KMS-11 (cell line): ENCODE measurements around the gene GFM1.

ENCODE experiments used
- H2AFZ ChIP-seq: fragments of 200-600 bp; sonication (generic); 2 replicates; pipeline ENCODE4 v1.6.1; 2016; ENCODE audit warnings: antibody characterized with exemption, mixed run types, low read depth
- H3K27ac ChIP-seq: fragments of 200-600 bp; sonication (generic); 2 replicates; pipeline ENCODE4 v1.6.1; 2016; ENCODE audit warnings: mild to moderate bottlenecking, mixed run types
- H3K27me3 ChIP-seq: fragments of 200-600 bp; sonication (generic); 2 replicates; pipeline ENCODE4 v1.6.1; 2017; ENCODE audit warnings: mild to moderate bottlenecking, low read depth, mixed run types, moderate library complexity; ENCODE audit not compliant: insufficient read depth
- H3K36me3 ChIP-seq: fragments of 200-600 bp; sonication (generic); 2 replicates; pipeline ENCODE4 v1.6.1; 2017; ENCODE audit warnings: mild to moderate bottlenecking, mixed run types; ENCODE audit not compliant: insufficient read depth
- H3K4me1 ChIP-seq: fragments of 200-600 bp; sonication (generic); 2 replicates; pipeline ENCODE4 v1.6.1; 2016; ENCODE audit warnings: mild to moderate bottlenecking, low read depth, mixed run types; ENCODE audit not compliant: poor library complexity, severe bottlenecking
- H3K4me2 ChIP-seq: fragments of 200-600 bp; sonication (generic); 2 replicates; pipeline ENCODE4 v1.7.0; 2016; ENCODE audit warnings: mild to moderate bottlenecking, mixed run types
- H3K4me3 ChIP-seq: fragments of 200-600 bp; sonication (generic); IDR thresholded peaks from 2 replicates; pipeline ENCODE4 v1.6.1; 2017; ENCODE audit warnings: low read depth, low read length, mixed read lengths; ENCODE audit not compliant: insufficient read depth
- H3K79me2 ChIP-seq: fragments of 200-600 bp; sonication (generic); 2 replicates; pipeline ENCODE4 v1.6.1; 2016; ENCODE audit warnings: low read depth, mixed run types; ENCODE audit not compliant: insufficient read depth
- H3K9ac ChIP-seq: fragments of 200-600 bp; sonication (generic); 2 replicates; pipeline ENCODE4 v1.6.1; 2016; ENCODE audit warnings: mild to moderate bottlenecking, mixed run types
- H4K20me1 ChIP-seq: fragments of 200-600 bp; sonication (generic); 2 replicates; pipeline ENCODE4 v1.6.1; 2016; ENCODE audit warnings: mild to moderate bottlenecking, mixed run types; ENCODE audit not compliant: insufficient read depth
- CTCF ChIP-seq: fragments of 200-600 bp; sonication (generic); conservative IDR thresholded peaks from 2 replicates; pipeline ENCODE4 v1.6.1; 2017; ENCODE audit warnings: low read depth, mild to moderate bottlenecking, antibody characterized with exemption, low read length, moderate library complexity, mixed read lengths

GFM1 gene

DNA sequence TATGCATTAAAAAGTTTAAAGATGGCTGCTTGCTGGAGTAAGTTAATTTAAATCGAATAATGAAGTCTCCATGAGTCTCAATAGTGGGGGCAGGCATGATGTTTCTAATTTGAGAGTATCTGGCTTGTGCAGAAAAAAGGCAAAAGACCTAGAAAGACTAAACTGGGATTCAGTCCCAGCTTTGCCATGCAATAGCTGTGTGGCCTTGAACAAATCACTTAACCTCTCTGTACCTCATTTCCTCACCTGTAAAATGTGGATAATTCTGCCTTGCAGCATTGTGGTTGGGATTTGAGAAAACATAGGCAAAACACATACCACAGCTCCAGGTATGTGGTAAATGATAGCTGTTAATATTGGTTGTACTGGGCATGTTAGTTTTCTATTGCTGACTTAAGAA is 19.5 kb downstream of the GFM1 start:
- no peaks in the 10 kb centered on the region for H3K27me3 ChIP-seq
- no peak overlapping the region for H3K4me2 ChIP-seq
- no peaks in the 10 kb centered on the region for H4K20me1 ChIP-seq
- H3K27ac ChIP-seq = no peak overlapping the region
- H3K79me2 ChIP-seq = no peaks in the 10 kb centered on the region
- H2AFZ ChIP-seq = no peak overlapping the region
- no peak for TF ChIP-seq CTCF
- peaks cover 19% of the 10 kb centered on the region; the same call in 1 of the 2 replicates for H3K36me3 ChIP-seq
- H3K4me1 ChIP-seq = peaks cover 6% of the 10 kb centered on the region
- no peak overlapping the region for H3K4me3 ChIP-seq
- H3K9ac ChIP-seq = no peak overlapping the region

DNA sequence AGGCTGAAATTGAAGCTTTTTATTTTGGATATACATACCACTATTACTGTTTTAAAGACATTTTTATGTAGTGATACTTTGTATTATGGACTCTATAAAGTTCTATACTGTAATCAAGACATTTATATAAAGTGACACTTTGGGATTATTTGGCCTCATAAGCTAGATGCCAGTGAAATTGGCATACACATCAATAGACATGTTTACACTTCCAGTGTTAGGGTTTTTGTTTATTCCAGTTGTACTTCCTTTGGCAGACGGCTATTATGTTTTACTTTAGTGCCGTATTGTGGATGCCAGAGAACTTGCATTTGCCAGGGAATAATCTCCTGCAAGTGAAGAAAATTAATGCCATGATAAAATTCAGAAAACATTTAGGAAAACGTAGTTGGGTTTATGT is 22.1 kb downstream of the GFM1 start:
- TF ChIP-seq CTCF = no peak
- Histone ChIP-seq H3K4me3 (no peak overlapping the region), H3K9ac (no peak overlapping the region), H3K79me2 (no peaks in the 10 kb centered on the region), H3K4me1 (no peaks in the 10 kb centered on the region), H3K36me3 (peaks cover 10% of the 10 kb centered on the region; the same call in 1 of the 2 replicates), H3K27me3 (no peaks in the 10 kb centered on the region), H4K20me1 (no peaks in the 10 kb centered on the region), H3K4me2 (no peak overlapping the region), H3K27ac (no peak overlapping the region), H2AFZ (no peak overlapping the region)

DNA sequence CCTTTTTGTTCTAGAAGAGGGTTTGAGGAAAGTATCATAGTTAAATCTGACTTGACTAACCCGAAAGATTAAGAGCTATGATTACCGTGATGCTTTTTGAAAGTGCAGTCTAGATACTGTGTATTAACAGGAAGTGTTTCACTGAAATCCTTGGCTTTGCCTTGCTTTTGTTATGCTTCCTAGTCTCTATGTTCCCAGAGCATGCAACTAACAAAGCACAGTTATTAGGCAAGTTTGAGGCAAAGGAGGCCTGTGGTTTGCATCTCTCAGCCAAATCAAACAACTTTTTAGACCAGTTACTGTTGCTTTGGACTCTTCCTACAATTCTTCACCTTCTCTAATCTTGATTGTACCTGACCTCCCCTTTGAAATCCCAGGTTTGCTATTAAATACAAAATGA is 24.2 kb downstream of the GFM1 start:
- H3K4me3 ChIP-seq = no peak overlapping the region
- no peak overlapping the region for H3K9ac ChIP-seq
- H3K36me3 ChIP-seq = peaks cover 6% of the 10 kb centered on the region; the same call in 1 of the 2 replicates
- H4K20me1 ChIP-seq = no peaks in the 10 kb centered on the region
- H3K4me1 ChIP-seq = no peaks in the 10 kb centered on the region
- TF ChIP-seq CTCF = no peak
- H2AFZ ChIP-seq = no peak overlapping the region
- no peaks in the 10 kb centered on the region for H3K27me3 ChIP-seq
- no peak overlapping the region for H3K27ac ChIP-seq
- H3K4me2 ChIP-seq = no peak overlapping the region
- H3K79me2 ChIP-seq = no peaks in the 10 kb centered on the region

DNA sequence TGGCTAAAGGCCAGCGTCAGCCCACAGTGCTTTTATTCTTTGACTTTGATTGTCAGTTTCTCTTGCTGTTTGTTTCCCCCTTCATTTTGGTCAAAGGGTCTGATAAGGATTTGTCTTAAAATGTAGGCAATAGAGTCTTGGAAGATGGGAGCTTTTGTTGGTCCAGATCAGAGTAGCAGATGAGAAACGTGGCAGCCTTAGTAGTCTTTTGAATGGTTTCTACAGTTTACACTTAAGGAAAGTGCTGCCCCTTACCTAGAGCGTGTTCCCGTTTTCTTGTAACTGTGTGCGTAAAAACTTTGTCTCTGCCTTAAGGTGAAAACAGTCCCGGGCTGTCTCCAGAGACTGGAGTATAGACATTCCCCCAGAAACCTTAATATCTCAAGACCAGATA is 27.5 kb downstream of the GFM1 start:
- no peaks in the 10 kb centered on the region for H4K20me1 ChIP-seq
- H3K4me2 ChIP-seq = no peak overlapping the region
- H3K27ac ChIP-seq = no peak overlapping the region
- no peaks in the 10 kb centered on the region for H3K4me1 ChIP-seq
- H3K27me3 ChIP-seq = no peaks in the 10 kb centered on the region
- H3K4me3 ChIP-seq = no peak overlapping the region
- H3K9ac ChIP-seq = no peak overlapping the region
- TF ChIP-seq CTCF = no peak
- no peaks in the 10 kb centered on the region for H3K79me2 ChIP-seq
- no peak overlapping the region for H2AFZ ChIP-seq
- no peaks in the 10 kb centered on the region for H3K36me3 ChIP-seq
